Esophagus (tissue), 2 donors: ENCODE measurements around the gene SLC18B1. TPM values are rescaled to one million over a fixed set of nuclear protein-coding genes. Genes with fewer than 3 reads are reported as not detected.
"Not testable (repeated sequence)": the region's sequence is repeated elsewhere in the genome, so short reads cannot be mapped to it uniquely, and the experiment has no call there.

Experiments
- H3K27ac ChIP-seq, 2 donors: one replicate each; pipeline ENCODE4 v1.5.1; 2013; ENCODE audit warnings: low read depth in 2 of 2, mild to moderate bottlenecking in 2 of 2, inconsistent platforms in 1 of 2, low read length in 1 of 2, moderate library complexity in 1 of 2
- H3K27me3 ChIP-seq, 2 donors: one replicate each; pipeline ENCODE4 v1.6.1; 2013; ENCODE audit warnings: low read length in 2 of 2, control low read depth in 1 of 2, mild to moderate bottlenecking in 1 of 2; ENCODE audit not compliant: insufficient read depth in 2 of 2, control insufficient read depth in 1 of 2
- H3K36me3 ChIP-seq, 2 donors: one replicate each; pipeline ENCODE4 v1.6.1; 2013; ENCODE audit warnings: low read length in 1 of 2; ENCODE audit not compliant: control insufficient read depth in 2 of 2, insufficient read depth in 2 of 2
- H3K4me1 ChIP-seq, 2 donors: one replicate each; pipeline ENCODE4 v1.6.1; 2013; ENCODE audit warnings: low read length in 1 of 2; ENCODE audit not compliant: control insufficient read depth in 2 of 2, insufficient read depth in 2 of 2
- H3K4me3 ChIP-seq, 2 donors: one replicate each; pipeline ENCODE4 v1.5.1; 2013; ENCODE audit warnings: low read length in 2 of 2, mild to moderate bottlenecking in 2 of 2, low read depth in 1 of 2, moderate library complexity in 1 of 2
- H3K9me3 ChIP-seq, 2 donors: one replicate each; pipeline ENCODE4 v1.6.1; 2013; ENCODE audit warnings: mild to moderate bottlenecking in 2 of 2, low read depth in 1 of 2, low read length in 1 of 2, moderate library complexity in 1 of 2; ENCODE audit not compliant: control insufficient read depth in 2 of 2, insufficient read depth in 1 of 2
- WGBS, 2 donors: extraction: QIAGEN DNeasy Blood & Tissue Kit; methylation state at CpG; one replicate each; pipeline ENCODE4 v1.1.7; 2013; 5-methylcytosine and 5-hydroxymethylcytosine counted together
- polyA plus RNA-seq, 2 donors: library from polyadenylated mRNA; stranded (reverse); fragments of 200-250 nt; gene quantifications; one replicate each; pipeline ENCODE4 v1.2.3, GENCODE V29; 2013
- donor health status: healthy with polysubstance abuse.
- donor health status: Bipolar disorder and iron deficiency.

Gene SLC18B1
- polyA plus RNA-seq, 2 donors: 8.5 to 10.6 TPM

- H3K27me3 ChIP-seq, H3K4me1 ChIP-seq, H3K4me3 ChIP-seq, H3K27ac ChIP-seq, H3K9me3 ChIP-seq, H3K36me3 ChIP-seq: not testable (repeated sequence)
- WGBS, 2 donors: 88 to 94% methylated on average over 8 of the region's 8 CpGs
These were observed 20.6 kb downstream of the SLC18B1 start for GRCh38 chr6:132777881-132778280.

- no peaks in the 10 kb centered on the region for H3K36me3 ChIP-seq
- no peaks in the 10 kb centered on the region for H3K9me3 ChIP-seq
- no peaks in the 10 kb centered on the region for H3K27me3 ChIP-seq
- no peaks in the 10 kb centered on the region for H3K4me1 ChIP-seq
- H3K4me3 ChIP-seq: no peak overlapping the region
- 30 to 57% methylated on average over 6 of the region's 6 CpGs for WGBS, 2 donors
- H3K27ac ChIP-seq: no peak overlapping the region
These were observed 30.4 kb downstream of the SLC18B1 start for GRCh38 chr6:132768051-132768517.

- H3K4me3 ChIP-seq: no peak overlapping the region
- 94 to 96% methylated on average over 1 of the region's 1 CpG for WGBS, 2 donors
These were observed 32.9 kb downstream of the SLC18B1 start for GRCh38 chr6:132765560-132765959.

GRCh38 chr6:132764370-132764769 lies 34.1 kb downstream of the SLC18B1 start:
- H3K4me3 ChIP-seq: no peak overlapping the region
- H3K4me1 ChIP-seq: no peaks in the 10 kb centered on the region
- H3K27ac ChIP-seq: peak overlapping the region in 1 of 2 donors; percentile 48
- H3K36me3 ChIP-seq: no peaks in the 10 kb centered on the region
- no peaks in the 10 kb centered on the region for H3K27me3 ChIP-seq
- no peaks in the 10 kb centered on the region for H3K9me3 ChIP-seq

More at GRCh38 chr6:132765560-132765959, 32.9 kb downstream of the SLC18B1 start:
- Histone ChIP-seq H3K27ac (no peak overlapping the region), H3K36me3 (no peaks in the 10 kb centered on the region), H3K9me3 (no peaks in the 10 kb centered on the region), H3K27me3 (no peaks in the 10 kb centered on the region), H3K4me1 (no peaks in the 10 kb centered on the region)

- Histone ChIP-seq H3K4me3 (no peak overlapping the region), H3K36me3 (no peaks in the 10 kb centered on the region), H3K27ac (no peak overlapping the region), H3K27me3 (no peaks in the 10 kb centered on the region), H3K4me1 (no peaks in the 10 kb centered on the region), H3K9me3 (no peaks in the 10 kb centered on the region)
- whole genome bisulfite sequencing, 2 donors: 69 to 73% methylated on average over 2 of the region's 2 CpGs
These were observed 35.2 kb downstream of the SLC18B1 start for GRCh38 chr6:132763269-132763668.

- Histone ChIP-seq H3K36me3 (no peaks in the 10 kb centered on the region), H3K27me3 (no peaks in the 10 kb centered on the region), H3K9me3 (no peaks in the 10 kb centered on the region), H3K4me3 (no peak overlapping the region), H3K4me1 (no peaks in the 10 kb centered on the region), H3K27ac (no peak overlapping the region)
- WGBS, 2 donors: 66 to 67% methylated on average over 3 of the region's 3 CpGs
These were observed 38.2 kb downstream of the SLC18B1 start for GRCh38 chr6:132760256-132760655.

DNA sequence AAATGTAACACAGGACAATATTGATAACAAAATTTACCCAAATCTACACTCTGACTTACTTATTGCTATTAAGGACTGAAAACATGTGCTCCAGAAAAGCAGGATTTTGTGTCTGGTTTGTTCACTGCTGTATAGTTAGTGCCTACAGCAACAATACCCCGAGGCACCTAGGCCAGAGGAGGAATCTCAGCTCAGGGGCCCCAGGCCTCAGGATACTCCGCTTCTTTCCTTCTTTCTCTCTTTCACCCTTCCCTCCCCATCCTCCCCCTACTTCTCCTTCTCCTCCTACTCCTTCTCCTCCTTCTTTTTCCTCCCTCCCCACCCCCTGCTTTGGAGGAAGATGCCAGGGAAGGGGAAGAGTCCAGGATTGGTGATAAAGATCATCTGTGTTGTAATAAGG lies 39.7 kb downstream of the SLC18B1 start:
- no peaks in the 10 kb centered on the region for H3K27me3 ChIP-seq

DNA sequence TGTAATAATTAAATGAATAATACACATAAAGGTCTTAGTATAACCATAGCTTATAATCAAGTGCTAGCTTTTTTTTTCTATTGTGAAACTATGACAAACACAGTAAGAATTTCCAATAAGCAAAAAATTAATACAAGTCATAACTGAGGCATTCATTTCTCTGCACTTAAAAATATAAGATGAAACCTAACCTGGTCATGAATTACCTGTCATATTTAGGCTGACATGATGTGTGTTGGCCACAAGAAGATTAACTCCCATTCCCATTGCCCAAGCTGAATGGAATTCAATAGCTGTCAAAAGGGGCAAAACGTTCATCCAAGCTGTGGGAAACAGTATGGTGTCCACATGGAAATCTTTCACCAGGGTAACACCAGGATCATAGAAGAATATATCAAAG lies 46.2 kb downstream of the SLC18B1 start:
- H3K27ac ChIP-seq: no peak overlapping the region
- no peaks in the 10 kb centered on the region for H3K4me1 ChIP-seq
- no peak overlapping the region for H3K4me3 ChIP-seq
- WGBS, 2 donors: 67 to 74% methylated on average over 1 of the region's 1 CpG
- H3K9me3 ChIP-seq: no peaks in the 10 kb centered on the region
- no peaks in the 10 kb centered on the region for H3K36me3 ChIP-seq
- H3K27me3 ChIP-seq: no peaks in the 10 kb centered on the region

More for the DNA sequence above, 39.7 kb downstream of the SLC18B1 start:
- WGBS, 2 donors: 95 to 97% methylated on average over 2 of the region's 2 CpGs
- no peak overlapping the region for H3K4me3 ChIP-seq
- H3K4me1 ChIP-seq: no peaks in the 10 kb centered on the region
- no peak overlapping the region for H3K27ac ChIP-seq
- H3K9me3 ChIP-seq: no peaks in the 10 kb centered on the region
- H3K36me3 ChIP-seq: no peaks in the 10 kb centered on the region

DNA sequence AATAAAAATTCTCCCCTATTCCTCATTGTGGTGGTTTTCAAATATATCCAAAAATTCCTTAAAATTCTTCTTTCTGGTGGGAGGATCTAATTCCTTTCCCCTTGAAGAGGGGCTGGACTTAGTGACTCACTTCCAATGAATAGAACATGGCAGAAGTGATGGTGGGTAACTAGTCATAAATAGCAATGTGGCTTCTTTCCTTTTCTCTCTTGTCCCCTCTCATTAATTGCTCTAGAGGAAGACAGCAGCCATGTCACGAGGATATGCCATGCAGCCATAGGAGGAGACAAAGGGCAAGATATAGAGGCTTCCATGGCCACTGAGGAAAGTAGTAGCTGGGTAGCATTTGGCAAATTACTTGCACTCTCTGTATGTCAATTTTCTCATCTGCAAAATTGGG lies 46.6 kb downstream of the SLC18B1 start:
- Histone ChIP-seq H3K27me3 (no peaks in the 10 kb centered on the region), H3K9me3 (no peaks in the 10 kb centered on the region), H3K36me3 (no peaks in the 10 kb centered on the region), H3K4me1 (no peaks in the 10 kb centered on the region), H3K27ac (no peak overlapping the region), H3K4me3 (no peak overlapping the region)
- WGBS, 2 donors: 85 to 96% methylated on average over 1 of the region's 1 CpG

- Histone ChIP-seq H3K27me3 (no peaks in the 10 kb centered on the region), H3K36me3 (no peaks in the 10 kb centered on the region), H3K4me1 (no peaks in the 10 kb centered on the region), H3K9me3 (no peaks in the 10 kb centered on the region), H3K27ac (no peak overlapping the region), H3K4me3 (no peak overlapping the region)
- 80% methylated on average over 4 of the region's 4 CpGs for WGBS, 2 donors
These were observed 47.1 kb downstream of the SLC18B1 start for GRCh38 chr6:132751306-132751705.
